ENCODE results near the gene ZNF503. TPM values are rescaled to one million over a fixed set of nuclear protein-coding genes. Genes with fewer than 3 reads are reported as not detected.

Gene ZNF503
- total and polyA plus RNA-seq, 4 donors: 7.0 to 32.1 (median 18.9) TPM

- intact Hi-C loops (cut with DNase I): no loop called here
- Histone ChIP-seq H3K4me1 (ENCODE audit: control insufficient read depth in 1 of 2, insufficient read depth in 2 of 2, low read length in 2 of 2) (no peaks in the 10 kb centered on the region), H3K27ac (ENCODE audit: low read depth in 1 of 2, low read length in 2 of 2) (no peak overlapping the region), H3K9me3 (ENCODE audit: control insufficient read depth, low read length) (peaks cover 5% of the 10 kb centered on the region), H3K4me3 (ENCODE audit: low read length in 2 of 2) (no peak overlapping the region), H3K36me3 (ENCODE audit: control insufficient read depth in 1 of 2, insufficient read depth in 2 of 2, low read length in 1 of 2) (peaks cover 3% of the 10 kb centered on the region in 2 donors), H3K27me3 (ENCODE audit: control insufficient read depth in 1 of 2, insufficient read depth in 2 of 2, low read length in 1 of 2) (no peaks in the 10 kb centered on the region)
- ATAC-seq (ENCODE audit: low FRiP score) (no peak), DNase-seq (no peak)
- WGBS, 2 donors: 97 to 98% methylated on average over 2 of the region's 2 CpGs
Measured at GRCh38 chr10:75443362-75443761, 41.8 kb upstream of the ZNF503 start.

- Histone ChIP-seq H3K9me3 (ENCODE audit: control insufficient read depth, low read length) (peaks cover 5% of the 10 kb centered on the region), H3K4me3 (ENCODE audit: low read length in 2 of 2) (no peak overlapping the region), H3K4me1 (ENCODE audit: control insufficient read depth in 1 of 2, insufficient read depth in 2 of 2, low read length in 2 of 2) (no peaks in the 10 kb centered on the region), H3K27ac (ENCODE audit: low read depth in 1 of 2, low read length in 2 of 2) (no peak overlapping the region), H3K36me3 (ENCODE audit: control insufficient read depth in 1 of 2, insufficient read depth in 2 of 2, low read length in 1 of 2) (peaks cover 3% of the 10 kb centered on the region in 2 donors), H3K27me3 (ENCODE audit: control insufficient read depth in 1 of 2, insufficient read depth in 2 of 2, low read length in 1 of 2) (no peaks in the 10 kb centered on the region)
- ATAC-seq (ENCODE audit: low FRiP score): no peak
- intact Hi-C loops (cut with DNase I): no loop called here
- no peak for DNase-seq
Measured at GRCh38 chr10:75441682-75442081, 40.1 kb upstream of the ZNF503 start.

GRCh38 chr10:75441196-75441595 is 39.6 kb upstream of the ZNF503 start:
- DNase-seq: no peak
- intact Hi-C loops (cut with DNase I): no loop called here
- WGBS, 2 donors: 91 to 97% methylated on average over 4 of the region's 4 CpGs

GRCh38 chr10:75440271-75440793 is 38.8 kb upstream of the ZNF503 start:
- Histone ChIP-seq H3K36me3 (ENCODE audit: control insufficient read depth in 1 of 2, insufficient read depth in 2 of 2, low read length in 1 of 2) (peaks cover 2 to 3% of the 10 kb centered on the region in 2 donors), H3K9me3 (ENCODE audit: control insufficient read depth, low read length) (peaks cover 3% of the 10 kb centered on the region), H3K4me1 (ENCODE audit: control insufficient read depth in 1 of 2, insufficient read depth in 2 of 2, low read length in 2 of 2) (no peaks in the 10 kb centered on the region), H3K27ac (ENCODE audit: low read depth in 1 of 2, low read length in 2 of 2) (no peak overlapping the region), H3K4me3 (ENCODE audit: low read length in 2 of 2) (no peak overlapping the region), H3K27me3 (ENCODE audit: control insufficient read depth in 1 of 2, insufficient read depth in 2 of 2, low read length in 1 of 2) (no peaks in the 10 kb centered on the region)
- intact Hi-C loops (cut with DNase I): no loop called here
- no peak for DNase-seq
- 94 to 97% methylated on average over 4 of the region's 4 CpGs for WGBS, 2 donors
- no peak for ATAC-seq (ENCODE audit: low FRiP score)

More at GRCh38 chr10:75441196-75441595, 39.6 kb upstream of the ZNF503 start:
- Histone ChIP-seq H3K27me3 (ENCODE audit: control insufficient read depth in 1 of 2, insufficient read depth in 2 of 2, low read length in 1 of 2) (no peaks in the 10 kb centered on the region), H3K9me3 (ENCODE audit: control insufficient read depth, low read length) (peaks cover 5% of the 10 kb centered on the region), H3K27ac (ENCODE audit: low read depth in 1 of 2, low read length in 2 of 2) (no peak overlapping the region), H3K4me1 (ENCODE audit: control insufficient read depth in 1 of 2, insufficient read depth in 2 of 2, low read length in 2 of 2) (no peaks in the 10 kb centered on the region), H3K36me3 (ENCODE audit: control insufficient read depth in 1 of 2, insufficient read depth in 2 of 2, low read length in 1 of 2) (peaks cover 3% of the 10 kb centered on the region in 2 donors), H3K4me3 (ENCODE audit: low read length in 2 of 2) (no peak overlapping the region)
- no peak for ATAC-seq (ENCODE audit: low FRiP score)

- Histone ChIP-seq H3K27ac (ENCODE audit: low read depth in 1 of 2, low read length in 2 of 2) (no peak overlapping the region), H3K36me3 (ENCODE audit: control insufficient read depth in 1 of 2, insufficient read depth in 2 of 2, low read length in 1 of 2) (peaks cover 2 to 3% of the 10 kb centered on the region in 2 donors), H3K9me3 (ENCODE audit: control insufficient read depth, low read length) (peaks cover 3% of the 10 kb centered on the region), H3K27me3 (ENCODE audit: control insufficient read depth in 1 of 2, insufficient read depth in 2 of 2, low read length in 1 of 2) (no peaks in the 10 kb centered on the region), H3K4me1 (ENCODE audit: control insufficient read depth in 1 of 2, insufficient read depth in 2 of 2, low read length in 2 of 2) (no peaks in the 10 kb centered on the region), H3K4me3 (ENCODE audit: low read length in 2 of 2) (no peak overlapping the region)
- 97 to 98% methylated on average over 4 of the region's 4 CpGs for WGBS, 2 donors
- intact Hi-C loops (cut with DNase I): no loop called here
- DNase-seq (no peak), ATAC-seq (ENCODE audit: low FRiP score) (no peak)
Measured at GRCh38 chr10:75439811-75440210, 38.2 kb upstream of the ZNF503 start.

- no peak overlapping the region for H3K27ac ChIP-seq (ENCODE audit: low read depth in 1 of 2, low read length in 2 of 2)
- H3K4me3 ChIP-seq (ENCODE audit: low read length in 2 of 2): no peak overlapping the region
- intact Hi-C loops (cut with DNase I): no loop called here
- H3K27me3 ChIP-seq (ENCODE audit: control insufficient read depth in 1 of 2, insufficient read depth in 2 of 2, low read length in 1 of 2): no peaks in the 10 kb centered on the region
- H3K9me3 ChIP-seq (ENCODE audit: control insufficient read depth, low read length): no peaks in the 10 kb centered on the region
- DNase-seq (no peak), ATAC-seq (ENCODE audit: low FRiP score) (no peak)
- 94 to 96% methylated on average over 3 of the region's 3 CpGs for WGBS, 2 donors
- no peaks in the 10 kb centered on the region for H3K4me1 ChIP-seq (ENCODE audit: control insufficient read depth in 1 of 2, insufficient read depth in 2 of 2, low read length in 2 of 2)
- peaks cover 2 to 3% of the 10 kb centered on the region in 2 donors for H3K36me3 ChIP-seq (ENCODE audit: control insufficient read depth in 1 of 2, insufficient read depth in 2 of 2, low read length in 1 of 2)
Measured at GRCh38 chr10:75438275-75438674, 36.7 kb upstream of the ZNF503 start.

GRCh38 chr10:75437693-75438092 is 36.1 kb upstream of the ZNF503 start:
- Histone ChIP-seq H3K4me1 (ENCODE audit: control insufficient read depth in 1 of 2, insufficient read depth in 2 of 2, low read length in 2 of 2) (no peaks in the 10 kb centered on the region), H3K9me3 (ENCODE audit: control insufficient read depth, low read length) (no peaks in the 10 kb centered on the region), H3K27ac (ENCODE audit: low read depth in 1 of 2, low read length in 2 of 2) (no peak overlapping the region), H3K27me3 (ENCODE audit: control insufficient read depth in 1 of 2, insufficient read depth in 2 of 2, low read length in 1 of 2) (no peaks in the 10 kb centered on the region), H3K36me3 (ENCODE audit: control insufficient read depth in 1 of 2, insufficient read depth in 2 of 2, low read length in 1 of 2) (peaks cover 2 to 3% of the 10 kb centered on the region in 2 donors), H3K4me3 (ENCODE audit: low read length in 2 of 2) (no peak overlapping the region)
- WGBS, 2 donors: 95 to 99% methylated on average over 3 of the region's 3 CpGs
- ATAC-seq (ENCODE audit: low FRiP score) (no peak), DNase-seq (no peak)
- intact Hi-C loops (cut with DNase I): no loop called here

- no peaks in the 10 kb centered on the region for H3K9me3 ChIP-seq (ENCODE audit: control insufficient read depth, low read length)
- no peak overlapping the region for H3K4me3 ChIP-seq (ENCODE audit: low read length in 2 of 2)
- no peaks in the 10 kb centered on the region for H3K27me3 ChIP-seq (ENCODE audit: control insufficient read depth in 1 of 2, insufficient read depth in 2 of 2, low read length in 1 of 2)
- DNase-seq (no peak), ATAC-seq (ENCODE audit: low FRiP score) (no peak)
- H3K4me1 ChIP-seq (ENCODE audit: control insufficient read depth in 1 of 2, insufficient read depth in 2 of 2, low read length in 2 of 2): no peaks in the 10 kb centered on the region
- intact Hi-C loops (cut with DNase I): no loop called here
- H3K27ac ChIP-seq (ENCODE audit: low read depth in 1 of 2, low read length in 2 of 2): no peak overlapping the region
- peaks cover 2 to 3% of the 10 kb centered on the region in 2 donors for H3K36me3 ChIP-seq (ENCODE audit: control insufficient read depth in 1 of 2, insufficient read depth in 2 of 2, low read length in 1 of 2)
Measured at GRCh38 chr10:75436896-75437295, 35.3 kb upstream of the ZNF503 start.

GRCh38 chr10:75435291-75435690 is 33.7 kb upstream of the ZNF503 start:
- WGBS, 2 donors: 69 to 79% methylated on average over 2 of the region's 2 CpGs
- intact Hi-C loops (cut with DNase I): no loop called here
- DNase-seq (no peak), ATAC-seq (ENCODE audit: low FRiP score) (no peak)
- H3K27ac ChIP-seq (ENCODE audit: low read depth in 1 of 2, low read length in 2 of 2): no peak overlapping the region
- H3K4me1 ChIP-seq (ENCODE audit: control insufficient read depth in 1 of 2, insufficient read depth in 2 of 2, low read length in 2 of 2): no peaks in the 10 kb centered on the region
- no peaks in the 10 kb centered on the region for H3K9me3 ChIP-seq (ENCODE audit: control insufficient read depth, low read length)
- H3K4me3 ChIP-seq (ENCODE audit: low read length in 2 of 2): no peak overlapping the region
- no peaks in the 10 kb centered on the region for H3K27me3 ChIP-seq (ENCODE audit: control insufficient read depth in 1 of 2, insufficient read depth in 2 of 2, low read length in 1 of 2)
- H3K36me3 ChIP-seq (ENCODE audit: control insufficient read depth in 1 of 2, insufficient read depth in 2 of 2, low read length in 1 of 2): peaks cover 2 to 3% of the 10 kb centered on the region in 2 donors
